SHP77 (cell line): ENCODE data around the gene PPT1.
"Not testable (repeated sequence)": the region's sequence is repeated elsewhere in the genome, so short reads cannot be mapped to it uniquely, and the experiment has no call there.

ENCODE experiments used
- DNase-seq, 2 experiments: peaks; one replicate each; lab custom pipeline; 2025; lab: John Stamatoyannopoulos, UW

The PPT1 gene

GRCh38 chr1:40057310-40058030 lies 39.6 kb downstream of the PPT1 start:
- DNase-seq = no peak

GRCh38 chr1:40056519-40057309 lies 40.3 kb downstream of the PPT1 start:
- DNase-seq = no peak

GRCh38 chr1:40053138-40053887 lies 43.7 kb downstream of the PPT1 start:
- no peak for DNase-seq

GRCh38 chr1:40050863-40051262 lies 46.2 kb downstream of the PPT1 start:
- no peak for DNase-seq

GRCh38 chr1:40049725-40050124 lies 47.3 kb downstream of the PPT1 start:
- DNase-seq = no peak

GRCh38 chr1:40047769-40048168 lies 49.3 kb downstream of the PPT1 start:
- DNase-seq = no peak

- DNase-seq = no peak
Measured at GRCh38 chr1:40047276-40047675, 49.8 kb downstream of the PPT1 start.

GRCh38 chr1:40045766-40046165 lies 51.3 kb downstream of the PPT1 start:
- DNase-seq = no peak

GRCh38 chr1:40045182-40045581 lies 51.9 kb downstream of the PPT1 start:
- DNase-seq = no peak

GRCh38 chr1:40044110-40044509 lies 52.9 kb downstream of the PPT1 start:
- DNase-seq = no peak

- DNase-seq = no peak
Measured at GRCh38 chr1:40042341-40042740, 54.7 kb downstream of the PPT1 start.

- no peak for DNase-seq
Measured at GRCh38 chr1:40041466-40041838, 55.6 kb downstream of the PPT1 start.

- peak; percentile 93 to 95 for DNase-seq
Measured at GRCh38 chr1:40040511-40041465, 56.3 kb downstream of the PPT1 start, which contains the start of gene CAP1. TSS of gene CAP1 (plus strand) at chr1:40040729. CDS start at chr1:40059347, 18,618 bp downstream.

- DNase-seq = peak; percentile 49 to 68
Measured at GRCh38 chr1:40039757-40040510, 57.1 kb downstream of the PPT1 start.

- DNase-seq = no peak
Measured at GRCh38 chr1:40039245-40039756, 57.8 kb downstream of the PPT1 start.

GRCh38 chr1:40038697-40039096 lies 58.4 kb downstream of the PPT1 start:
- DNase-seq = no peak

- DNase-seq = not testable (repeated sequence)
Measured at GRCh38 chr1:40037254-40037653, 59.8 kb downstream of the PPT1 start.

GRCh38 chr1:40036574-40036973 lies 60.5 kb downstream of the PPT1 start:
- no peak for DNase-seq

GRCh38 chr1:40034869-40035268 lies 62.2 kb downstream of the PPT1 start:
- DNase-seq = no peak

- DNase-seq = peak; percentile 2 to 48
Measured at GRCh38 chr1:40032240-40032891, 64.7 kb downstream of the PPT1 start.
